Activated naive CD8-positive, alpha-beta T cell treated with anti-CD3 and anti-CD28 coated beads for 36 hours (primary cell): Measurements from ENCODE around the gene FAM174B. TPM values are rescaled to one million over a fixed set of nuclear protein-coding genes. Genes with fewer than 3 reads are reported as not detected.

Experiments
- DNase-seq: peaks from one replicate; pipeline ENCODE4 v3.0.0; 2021
- H3K27ac Mint-ChIP-seq: one replicate; pipeline ENCODE4 v1.8.0; 2022; ENCODE audit warnings: mild to moderate bottlenecking, moderate library complexity, mixed read lengths
- H3K27me3 Mint-ChIP-seq: one replicate; pipeline ENCODE4 v1.8.0; 2022; ENCODE audit warnings: mild to moderate bottlenecking, mixed read lengths
- H3K36me3 Mint-ChIP-seq: one replicate; pipeline ENCODE4 v1.8.0; 2021; ENCODE audit warnings: mild to moderate bottlenecking, mixed read lengths
- H3K4me1 Mint-ChIP-seq: one replicate; pipeline ENCODE4 v1.8.0; 2021; ENCODE audit warnings: mixed read lengths
- H3K4me3 Mint-ChIP-seq: one replicate; pipeline ENCODE4 v1.8.0; 2022; ENCODE audit warnings: mild to moderate bottlenecking, moderate library complexity, mixed read lengths
- H3K9me3 Mint-ChIP-seq: one replicate; pipeline ENCODE4 v1.8.0; 2022; ENCODE audit warnings: mixed read lengths
- total RNA-seq, 2 experiments: library from RNA; stranded (reverse); gene quantifications; one replicate each; pipeline ENCODE4 v1.2.3, GENCODE V29; 2021

The FAM174B gene
- total RNA-seq, 2 experiments from 2014 or later = 5.7 to 6.4 TPM

- H3K27me3 Mint-ChIP-seq = no peaks in the 10 kb centered on the region
Observed at GRCh38 chr15:92670621-92671020, 15.0 kb upstream of the FAM174B start.

DNA sequence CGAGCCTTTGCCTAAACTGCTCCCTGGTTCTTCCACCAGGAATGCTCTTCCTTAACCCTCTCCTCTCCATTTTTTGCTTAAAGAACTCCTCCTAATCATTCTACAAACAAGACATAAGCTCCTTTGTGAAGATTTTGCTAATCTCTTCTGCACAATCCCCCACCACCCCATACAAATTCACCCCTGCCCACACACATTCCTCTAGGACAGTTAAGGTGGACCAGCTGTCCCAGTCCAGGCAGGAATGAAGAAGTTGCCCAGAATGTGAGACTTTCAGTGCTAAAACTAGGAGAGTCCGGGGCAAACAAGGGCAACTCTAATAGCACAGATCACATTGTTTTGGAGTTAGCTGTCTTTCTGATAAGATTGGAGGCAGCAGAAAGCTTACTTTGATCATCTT lies 13.9 kb upstream of the FAM174B start:
- Mint-ChIP-seq H3K4me3 (no peak overlapping the region), H3K27me3 (no peaks in the 10 kb centered on the region), H3K9me3 (no peaks in the 10 kb centered on the region), H3K4me1 (peaks cover 9% of the 10 kb centered on the region), H3K36me3 (no peaks in the 10 kb centered on the region), H3K27ac (no peak overlapping the region)
- no peak for DNase-seq

More at GRCh38 chr15:92670621-92671020, 15.0 kb upstream of the FAM174B start:
- Mint-ChIP-seq H3K4me1 (peaks cover 2% of the 10 kb centered on the region), H3K4me3 (no peak overlapping the region), H3K27ac (no peak overlapping the region), H3K36me3 (no peaks in the 10 kb centered on the region), H3K9me3 (no peaks in the 10 kb centered on the region)
- DNase-seq = no peak

- no peak for DNase-seq
Observed at GRCh38 chr15:92668620-92669019, 13.0 kb upstream of the FAM174B start.

GRCh38 chr15:92667970-92668485 lies 12.5 kb upstream of the FAM174B start:
- no peak for DNase-seq
- H3K36me3 Mint-ChIP-seq = no peaks in the 10 kb centered on the region
- no peak overlapping the region for H3K4me3 Mint-ChIP-seq
- no peaks in the 10 kb centered on the region for H3K9me3 Mint-ChIP-seq
- H3K4me1 Mint-ChIP-seq = peaks cover 17% of the 10 kb centered on the region
- no peak overlapping the region for H3K27ac Mint-ChIP-seq
- no peaks in the 10 kb centered on the region for H3K27me3 Mint-ChIP-seq

More at GRCh38 chr15:92668620-92669019, 13.0 kb upstream of the FAM174B start:
- no peak overlapping the region for H3K27ac Mint-ChIP-seq
- peaks cover 12% of the 10 kb centered on the region for H3K4me1 Mint-ChIP-seq
- no peaks in the 10 kb centered on the region for H3K36me3 Mint-ChIP-seq
- no peak overlapping the region for H3K4me3 Mint-ChIP-seq
- no peaks in the 10 kb centered on the region for H3K27me3 Mint-ChIP-seq
- no peaks in the 10 kb centered on the region for H3K9me3 Mint-ChIP-seq

- H3K27ac Mint-ChIP-seq = no peak overlapping the region
- no peak overlapping the region for H3K4me3 Mint-ChIP-seq
- no peaks in the 10 kb centered on the region for H3K36me3 Mint-ChIP-seq
- peaks cover 19% of the 10 kb centered on the region for H3K4me1 Mint-ChIP-seq
- no peak for DNase-seq
- H3K9me3 Mint-ChIP-seq = no peaks in the 10 kb centered on the region
- H3K27me3 Mint-ChIP-seq = no peaks in the 10 kb centered on the region
Observed at GRCh38 chr15:92667287-92667904, 11.8 kb upstream of the FAM174B start.

- Mint-ChIP-seq H3K27ac (no peak overlapping the region), H3K9me3 (no peaks in the 10 kb centered on the region), H3K36me3 (no peaks in the 10 kb centered on the region), H3K4me1 (peaks cover 19% of the 10 kb centered on the region), H3K4me3 (no peak overlapping the region), H3K27me3 (no peaks in the 10 kb centered on the region)
- no peak for DNase-seq
Observed at GRCh38 chr15:92666780-92667179, 11.2 kb upstream of the FAM174B start.

- no peak overlapping the region for H3K4me3 Mint-ChIP-seq
- peaks cover 19% of the 10 kb centered on the region for H3K4me1 Mint-ChIP-seq
- H3K36me3 Mint-ChIP-seq = no peaks in the 10 kb centered on the region
- H3K27me3 Mint-ChIP-seq = no peaks in the 10 kb centered on the region
- no peaks in the 10 kb centered on the region for H3K9me3 Mint-ChIP-seq
- no peak for DNase-seq
- no peak overlapping the region for H3K27ac Mint-ChIP-seq
Observed at GRCh38 chr15:92665100-92665555, 9.6 kb upstream of the FAM174B start.

DNA sequence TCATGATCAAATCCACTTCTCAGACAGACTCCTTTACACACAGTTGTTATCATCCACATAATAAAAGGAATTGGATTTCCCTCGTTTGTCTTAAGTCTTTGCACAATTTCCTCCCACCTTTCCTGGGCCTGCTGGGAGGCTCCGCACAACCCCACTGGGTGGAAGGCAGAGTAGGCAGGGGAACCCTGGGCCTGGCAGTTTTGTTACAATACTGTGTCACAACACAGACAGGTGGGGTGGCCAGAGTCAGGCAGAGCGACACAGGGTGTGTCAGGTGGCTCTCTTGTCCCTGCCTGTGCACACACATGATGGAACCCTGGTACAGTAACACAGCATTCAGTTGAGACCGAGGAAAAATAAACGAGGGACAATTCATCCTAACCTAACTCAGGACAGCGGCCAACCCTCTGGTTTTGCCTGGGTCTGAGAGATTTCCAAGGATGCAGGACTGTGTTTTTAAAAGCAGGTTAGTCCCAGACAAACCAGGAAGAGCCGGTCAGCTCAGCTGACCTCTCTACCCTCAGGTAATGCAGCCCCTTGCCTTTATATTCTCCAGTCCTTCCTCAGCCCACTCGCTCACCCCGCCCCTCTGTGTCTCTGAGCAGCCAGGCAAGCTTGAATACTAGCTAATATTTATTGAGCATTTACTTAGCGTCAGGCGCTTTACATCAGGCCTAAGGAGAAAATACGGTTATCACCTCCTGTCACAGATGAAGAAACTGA lies 8.8 kb upstream of the FAM174B start:
- H3K4me1 Mint-ChIP-seq = peaks cover 19% of the 10 kb centered on the region
- no peak overlapping the region for H3K4me3 Mint-ChIP-seq
- no peak for DNase-seq
- no peaks in the 10 kb centered on the region for H3K36me3 Mint-ChIP-seq
- no peaks in the 10 kb centered on the region for H3K27me3 Mint-ChIP-seq
- H3K27ac Mint-ChIP-seq = no peak overlapping the region
- no peaks in the 10 kb centered on the region for H3K9me3 Mint-ChIP-seq

GRCh38 chr15:92663250-92663951 lies 7.8 kb upstream of the FAM174B start:
- Mint-ChIP-seq H3K4me3 (no peak overlapping the region), H3K36me3 (no peaks in the 10 kb centered on the region), H3K4me1 (peaks cover 19% of the 10 kb centered on the region), H3K27ac (no peak overlapping the region), H3K9me3 (no peaks in the 10 kb centered on the region), H3K27me3 (no peaks in the 10 kb centered on the region)
- DNase-seq = peak; percentile 23

DNA sequence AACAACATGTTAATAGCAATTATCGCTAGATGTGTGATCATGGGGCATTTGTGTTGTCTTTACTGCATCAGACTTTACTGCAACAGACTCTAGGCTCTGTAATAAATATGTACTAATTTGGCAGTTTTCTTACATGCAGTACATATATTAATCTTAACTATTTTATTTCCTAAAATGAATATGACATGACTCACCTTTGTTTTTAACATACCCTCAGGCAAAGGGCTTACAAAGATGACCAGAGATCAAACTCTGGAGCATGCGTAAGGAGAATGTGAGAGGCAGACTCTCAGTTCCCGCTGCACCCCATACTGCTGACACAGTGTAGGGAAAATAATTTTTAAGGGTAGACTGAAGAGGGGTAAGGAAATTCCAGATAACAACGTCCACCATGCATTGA lies 7.2 kb upstream of the FAM174B start:
- Mint-ChIP-seq H3K27me3 (no peaks in the 10 kb centered on the region), H3K27ac (no peak overlapping the region), H3K9me3 (no peaks in the 10 kb centered on the region), H3K36me3 (no peaks in the 10 kb centered on the region), H3K4me1 (peaks cover 19% of the 10 kb centered on the region), H3K4me3 (no peak overlapping the region)
- no peak for DNase-seq

- DNase-seq = no peak
- H3K27ac Mint-ChIP-seq = no peak overlapping the region
- H3K4me1 Mint-ChIP-seq = peaks cover 18% of the 10 kb centered on the region
- H3K36me3 Mint-ChIP-seq = no peaks in the 10 kb centered on the region
- H3K9me3 Mint-ChIP-seq = no peaks in the 10 kb centered on the region
- no peak overlapping the region for H3K4me3 Mint-ChIP-seq
- peaks cover 3% of the 10 kb centered on the region for H3K27me3 Mint-ChIP-seq
Observed at GRCh38 chr15:92661956-92662355, 6.4 kb upstream of the FAM174B start.

DNA sequence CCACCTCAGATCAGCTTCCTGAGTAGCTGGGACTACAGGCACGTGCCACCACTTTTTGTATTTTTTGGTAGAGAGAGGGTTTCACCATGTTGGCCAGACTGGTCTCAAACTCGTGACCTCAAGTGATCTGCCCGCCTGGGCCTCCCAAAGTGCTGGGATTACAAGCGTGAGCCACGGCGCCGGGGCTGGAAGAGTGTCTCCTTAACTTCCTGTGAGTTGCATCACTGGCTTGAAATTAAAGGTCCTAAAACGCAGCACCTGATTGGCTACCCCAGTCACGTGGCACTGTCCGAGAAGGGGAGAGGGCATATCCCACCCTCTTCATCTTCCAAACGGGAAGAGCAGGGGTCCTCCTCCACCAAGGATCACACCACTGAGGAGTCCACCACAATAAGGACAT lies 5.5 kb upstream of the FAM174B start:
- H3K4me3 Mint-ChIP-seq = no peak overlapping the region
- H3K4me1 Mint-ChIP-seq = peaks cover 19% of the 10 kb centered on the region
- DNase-seq = no peak
- H3K27me3 Mint-ChIP-seq = peaks cover 12% of the 10 kb centered on the region
- H3K36me3 Mint-ChIP-seq = no peaks in the 10 kb centered on the region
- no peaks in the 10 kb centered on the region for H3K9me3 Mint-ChIP-seq
- no peak overlapping the region for H3K27ac Mint-ChIP-seq

- peaks cover 6% of the 10 kb centered on the region for H3K4me1 Mint-ChIP-seq
Observed at GRCh38 chr15:92657486-92657885, 1.9 kb upstream of the FAM174B start.

GRCh38 chr15:92656089-92656488 lies 514 bp upstream of the FAM174B start:
- H3K4me1 Mint-ChIP-seq = peaks cover 6% of the 10 kb centered on the region
- no peak overlapping the region for H3K27ac Mint-ChIP-seq
- H3K27me3 Mint-ChIP-seq = peaks cover 20% of the 10 kb centered on the region
- H3K36me3 Mint-ChIP-seq = peaks cover 3% of the 10 kb centered on the region
- H3K9me3 Mint-ChIP-seq = no peaks in the 10 kb centered on the region
- DNase-seq = no peak
- peak overlapping the region; percentile 64 for H3K4me3 Mint-ChIP-seq

More at GRCh38 chr15:92657486-92657885, 1.9 kb upstream of the FAM174B start:
- H3K27ac Mint-ChIP-seq = no peak overlapping the region
- H3K27me3 Mint-ChIP-seq = peaks cover 20% of the 10 kb centered on the region
- no peaks in the 10 kb centered on the region for H3K9me3 Mint-ChIP-seq
- no peak overlapping the region for H3K4me3 Mint-ChIP-seq
- peaks cover under 1% of the 10 kb centered on the region for H3K36me3 Mint-ChIP-seq
- DNase-seq = no peak

DNA sequence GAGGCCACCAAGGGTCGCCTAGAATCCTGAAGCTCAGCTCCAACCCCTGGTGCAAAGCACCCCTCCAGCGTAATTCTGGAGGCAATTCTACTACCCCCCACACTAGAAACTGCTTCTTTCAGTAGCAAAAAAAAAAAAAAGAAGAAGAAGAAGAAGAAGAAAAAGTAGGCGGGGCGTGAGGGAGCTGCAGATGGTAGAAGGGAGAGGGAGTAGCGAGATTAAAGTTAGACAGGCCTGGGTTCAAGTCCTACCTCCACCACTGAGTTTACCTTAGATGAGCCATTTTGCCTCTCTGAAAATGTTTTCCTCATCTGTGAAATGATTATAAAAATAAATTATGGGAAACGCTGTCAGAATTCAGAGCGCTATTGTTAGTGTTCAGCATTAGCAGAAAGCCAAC lies 913 bp downstream of the FAM174B start:
- Mint-ChIP-seq H3K4me1 (peaks cover 6% of the 10 kb centered on the region), H3K36me3 (peaks cover 5% of the 10 kb centered on the region), H3K27me3 (peaks cover 20% of the 10 kb centered on the region), H3K27ac (no peak overlapping the region), H3K4me3 (peak overlapping the region; percentile 70), H3K9me3 (peaks cover 2% of the 10 kb centered on the region)
- DNase-seq = no peak
